ENCODE data around the gene PIK3AP1.

GRCh38 chr10:96645191-96645721, 75.1 kb downstream of the PIK3AP1 start:
- no peak for TF ChIP-seq POLR2A (IDR thresholded peaks at IDR 0.05)
- no peak for TF ChIP-seq CTCF (IDR thresholded peaks at IDR 0.05)

Data from right lobe of liver (tissue), 4 donors.